Endodermal cell (in vitro differentiated cells): ENCODE data around the gene AKAP6. TPM values are rescaled to one million over a fixed set of nuclear protein-coding genes. Genes with fewer than 3 reads are reported as not detected.

ENCODE experiments used
- DNase-seq: peaks from one replicate; pipeline ENCODE4 v3.0.0-alpha.2; 2017
- H3K27ac ChIP-seq: 2 replicates; pipeline ENCODE4 v1.5.1; 2013; ENCODE audit warnings: mild to moderate bottlenecking, low read depth, low read length, moderate library complexity
- H3K27me3 ChIP-seq: 2 replicates; pipeline ENCODE4 v1.6.1; 2013; ENCODE audit warnings: mild to moderate bottlenecking, low read length, moderate library complexity; ENCODE audit not compliant: insufficient read depth, control insufficient read depth, poor library complexity, severe bottlenecking
- H3K36me3 ChIP-seq: 2 replicates; pipeline ENCODE4 v1.7.0; 2013; ENCODE audit warnings: mild to moderate bottlenecking, low read length, moderate library complexity; ENCODE audit not compliant: control insufficient read depth, insufficient read depth
- H3K4me1 ChIP-seq: one replicate; pipeline ENCODE4 v1.7.0; 2013; ENCODE audit warnings: low read length; ENCODE audit not compliant: control insufficient read depth, insufficient read depth
- H3K4me3 ChIP-seq: 2 replicates; pipeline ENCODE4 v1.5.1; 2013; ENCODE audit warnings: mild to moderate bottlenecking, low read length, moderate library complexity
- H3K9ac ChIP-seq: 2 replicates; pipeline ENCODE4 v1.6.1; 2013; ENCODE audit warnings: mild to moderate bottlenecking, low read length, moderate library complexity; ENCODE audit not compliant: poor library complexity, severe bottlenecking; ENCODE audit errors: extremely low read depth
- H3K9me3 ChIP-seq: 2 replicates; pipeline ENCODE4 v1.6.1; 2013; ENCODE audit warnings: mild to moderate bottlenecking, low read length, moderate library complexity; ENCODE audit not compliant: control insufficient read depth
- H3K27ac Mint-ChIP-seq: 2 replicates; pipeline ENCODE4 v1.8.0; 2020; ENCODE audit warnings: mixed read lengths
- H3K27me3 Mint-ChIP-seq: 2 replicates; pipeline ENCODE4 v1.8.0; 2021; ENCODE audit warnings: mild to moderate bottlenecking, mixed read lengths; ENCODE audit not compliant: insufficient read depth
- H3K36me3 Mint-ChIP-seq: 2 replicates; pipeline ENCODE4 v1.8.0; 2020; ENCODE audit warnings: low read depth, mixed read lengths
- H3K4me1 Mint-ChIP-seq: 2 replicates; pipeline ENCODE4 v1.8.0; 2020; ENCODE audit warnings: mixed read lengths
- H3K4me3 Mint-ChIP-seq: 2 replicates; pipeline ENCODE4 v1.8.0; 2020; ENCODE audit warnings: mild to moderate bottlenecking, moderate library complexity, mixed read lengths
- H3K9me3 Mint-ChIP-seq: 2 replicates; pipeline ENCODE4 v1.8.0; 2020; ENCODE audit warnings: mild to moderate bottlenecking, mixed read lengths
- WGBS, 2 experiments: methylation state at CpG; one replicate each; pipeline versions ENCODE4 v1.1.5 to v1.1.7; 2013; ENCODE audit warnings: missing lambda C conversion rate in 2 of 2, mixed read lengths in 1 of 2; ENCODE audit not compliant: insufficient coverage in 1 of 2, insufficient read length in 1 of 2; 5-methylcytosine and 5-hydroxymethylcytosine counted together
- total RNA-seq, 2 donors: library from RNA; stranded (reverse); fragmentation: NEBNext Ultra II Directional in 1 of 2; extraction: Animal tissue kit (Norgen Biotek cat#: 25700) in 1 of 2; gene quantifications; 2 replicates in 1 of 2; 3 replicates in 1 of 2; pipeline ENCODE4 v1.2.1, GENCODE V29; 2021
- TF ChIP-seq, protein P1 (sequence below): fragments of 200-600 bp; sonication (generic); conservative IDR thresholded peaks from 2 replicates; pipeline ENCODE4 v1.5.0; 2021; ENCODE audit warnings: antibody characterized with exemption, mild to moderate bottlenecking

AKAP6 gene
- total RNA-seq, 2 donors from 2014 or later, result 4.3 to 5.0 TPM

GRCh38 chr14:32298346-32298745, 30.8 kb upstream of the AKAP6 start:
- no peaks in the 10 kb centered on the region for H3K4me1 ChIP-seq
- no peak overlapping the region for H3K9ac ChIP-seq
- no peaks in the 10 kb centered on the region for H3K27me3 ChIP-seq
- Mint-ChIP-seq H3K9me3 (no peaks in the 10 kb centered on the region), H3K4me3 (no peak overlapping the region), H3K4me1 (peaks cover 4% of the 10 kb centered on the region), H3K27ac (no peak overlapping the region), H3K27me3 (no peaks in the 10 kb centered on the region), H3K36me3 (no peaks in the 10 kb centered on the region)
- no peaks in the 10 kb centered on the region for H3K9me3 ChIP-seq
- H3K27ac ChIP-seq, result no peak overlapping the region
- H3K4me3 ChIP-seq, result no peak overlapping the region
- DNase-seq, result no peak
- H3K36me3 ChIP-seq, result no peaks in the 10 kb centered on the region
- TF ChIP-seq, protein P1, sequence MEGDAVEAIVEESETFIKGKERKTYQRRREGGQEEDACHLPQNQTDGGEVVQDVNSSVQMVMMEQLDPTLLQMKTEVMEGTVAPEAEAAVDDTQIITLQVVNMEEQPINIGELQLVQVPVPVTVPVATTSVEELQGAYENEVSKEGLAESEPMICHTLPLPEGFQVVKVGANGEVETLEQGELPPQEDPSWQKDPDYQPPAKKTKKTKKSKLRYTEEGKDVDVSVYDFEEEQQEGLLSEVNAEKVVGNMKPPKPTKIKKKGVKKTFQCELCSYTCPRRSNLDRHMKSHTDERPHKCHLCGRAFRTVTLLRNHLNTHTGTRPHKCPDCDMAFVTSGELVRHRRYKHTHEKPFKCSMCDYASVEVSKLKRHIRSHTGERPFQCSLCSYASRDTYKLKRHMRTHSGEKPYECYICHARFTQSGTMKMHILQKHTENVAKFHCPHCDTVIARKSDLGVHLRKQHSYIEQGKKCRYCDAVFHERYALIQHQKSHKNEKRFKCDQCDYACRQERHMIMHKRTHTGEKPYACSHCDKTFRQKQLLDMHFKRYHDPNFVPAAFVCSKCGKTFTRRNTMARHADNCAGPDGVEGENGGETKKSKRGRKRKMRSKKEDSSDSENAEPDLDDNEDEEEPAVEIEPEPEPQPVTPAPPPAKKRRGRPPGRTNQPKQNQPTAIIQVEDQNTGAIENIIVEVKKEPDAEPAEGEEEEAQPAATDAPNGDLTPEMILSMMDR, result no peak
- WGBS, 2 experiments, result 82 to 100% methylated on average over 1 to 3 of the region's 3 CpGs

- H3K27ac Mint-ChIP-seq, result no peak overlapping the region
- TF ChIP-seq, protein P1, result no peak
Measured at GRCh38 chr14:32300136-32300535, 29.0 kb upstream of the AKAP6 start.

GRCh38 chr14:32303865-32304264, 25.2 kb upstream of the AKAP6 start:
- H3K27ac Mint-ChIP-seq, result no peak overlapping the region

More at GRCh38 chr14:32300136-32300535, 29.0 kb upstream of the AKAP6 start:
- 70% methylated on average over 1 of the region's 1 CpG; no CpG with 5 or more reads in 1 of the 2 experiments for WGBS, 2 experiments
- Mint-ChIP-seq H3K9me3 (no peaks in the 10 kb centered on the region), H3K36me3 (no peaks in the 10 kb centered on the region), H3K27me3 (no peaks in the 10 kb centered on the region), H3K4me3 (no peak overlapping the region), H3K4me1 (peaks cover 4% of the 10 kb centered on the region)
- Histone ChIP-seq H3K4me3 (no peak overlapping the region), H3K36me3 (no peaks in the 10 kb centered on the region), H3K27ac (no peak overlapping the region), H3K9ac (no peak overlapping the region), H3K9me3 (no peaks in the 10 kb centered on the region), H3K4me1 (no peaks in the 10 kb centered on the region), H3K27me3 (no peaks in the 10 kb centered on the region)
- DNase-seq, result no peak

More at GRCh38 chr14:32303865-32304264, 25.2 kb upstream of the AKAP6 start:
- TF ChIP-seq, protein P1, result no peak
- H3K27me3 Mint-ChIP-seq, result no peaks in the 10 kb centered on the region
- peaks cover 4% of the 10 kb centered on the region for H3K4me1 Mint-ChIP-seq
- no peak for DNase-seq
- Histone ChIP-seq H3K36me3 (no peaks in the 10 kb centered on the region), H3K9me3 (no peaks in the 10 kb centered on the region), H3K4me1 (no peaks in the 10 kb centered on the region), H3K27ac (peak overlapping the region; percentile 24), H3K4me3 (no peak overlapping the region), H3K9ac (no peak overlapping the region), H3K27me3 (no peaks in the 10 kb centered on the region)
- no peak overlapping the region for H3K4me3 Mint-ChIP-seq
- no peaks in the 10 kb centered on the region for H3K9me3 Mint-ChIP-seq
- no peaks in the 10 kb centered on the region for H3K36me3 Mint-ChIP-seq
